ENCODE data around the gene APOL6. TPM values are rescaled to one million over a fixed set of nuclear protein-coding genes. Genes with fewer than 3 reads are reported as not detected.

Gene APOL6
- total RNA-seq (10 to 100 TPM; 39.3 TPM), total RNA-seq (90.4 to 1,394 (median 328) reads per million in 172 experiments)
- polyA plus RNA-seq (2013, experiment 1 of 2), result 37.8 TPM
- 38.9 TPM for polyA plus RNA-seq (2013, experiment 2 of 2)

- peak within 1 kb of the TSS; percentile 76 for H3K4me3 ChIP-seq (ENCODE audit: low read length)
- no peaks in the 10 kb centered on the region for H3K27me3 Mint-ChIP-seq
- H3K4me3 Mint-ChIP-seq, result peak within 1 kb of the TSS; percentile 100
- POLR2A ChIA-PET, result interaction anchor here (0.6 to 2.9 kb wide), 24 partner anchors 9 to 881 kb away, joined by 3 to 72 read pairs (median 4); partner anchors contain the start of genes APOL3, EIF3D and TOM1
- H3K27me3 ChIP-seq (ENCODE audit: control insufficient read depth in 1 of 2, insufficient read depth in 2 of 2, low read length in 2 of 2), result no peaks in the 10 kb centered on the region
- H3K9me3 Mint-ChIP-seq, result no peaks in the 10 kb centered on the region
- CTCF ChIA-PET, result interaction anchor here (1.0 to 2.0 kb wide), 3 partner anchors 12 to 418 kb away, joined by 4 to 7 read pairs (median 7); no protein-coding TSS in a partner anchor
- peaks cover 42% of the 10 kb centered on the region for H3K36me3 Mint-ChIP-seq (ENCODE audit: low read depth)
- peaks cover 0 to 4% of the 10 kb centered on the region in 2 experiments for H3K9me3 ChIP-seq (ENCODE audit: control insufficient read depth in 1 of 2, insufficient read depth in 1 of 2, low read length in 2 of 2)
- H3K27ac Mint-ChIP-seq, result peak within 1 kb of the TSS; percentile 98
- no peak for TF ChIP-seq CTCF (IDR thresholded peaks at IDR 0.05)
- peak; percentile 79 for ATAC-seq (ENCODE audit: poor library complexity)
- intact Hi-C loops (cut with DNase I, micrococcal nuclease), result loop anchor here in 1 of 2 experiments (1.0 to 5.0 kb wide), 2 partner anchors 12 to 49 kb away; no protein-coding TSS in a partner anchor
- peaks cover 47% of the 10 kb centered on the region for H3K4me1 Mint-ChIP-seq (ENCODE audit: low read depth)
- DNase-seq, result peak; percentile 24 to 92 (median 54)
- H3K4me1 ChIP-seq (ENCODE audit: insufficient read depth, low read length), result peaks cover 35% of the 10 kb centered on the region
- peaks cover 4% of the 10 kb centered on the region for H3K36me3 ChIP-seq (ENCODE audit: insufficient read depth, low read length)
- peak within 1 kb of the TSS; percentile 82 to 98 for H3K27ac ChIP-seq (ENCODE audit: low read depth in 1 of 2, low read length in 2 of 2)
Measured at GRCh38 chr22:35648066-35649025, at the start of gene APOL6. Gene APOL6 (plus strand): TSS chr22:35648446. CDS start chr22:35656426, 7,980 bp downstream.

GRCh38 chr22:35599364-35599763, 48.9 kb upstream of the APOL6 start:
- ChIA-PET POLR2A (no interaction called here), CTCF (no interaction called here)
- DNase-seq (no peak), ATAC-seq (ENCODE audit: poor library complexity) (no peak)
- H3K9me3 Mint-ChIP-seq, result no peaks in the 10 kb centered on the region
- no peak for TF ChIP-seq CTCF (IDR thresholded peaks at IDR 0.05)
- Histone ChIP-seq H3K4me1 (ENCODE audit: insufficient read depth, low read length) (no peaks in the 10 kb centered on the region), H3K4me3 (ENCODE audit: low read length) (no peak overlapping the region), H3K27ac (ENCODE audit: low read depth in 1 of 2, low read length in 2 of 2) (no peak overlapping the region), H3K9me3 (ENCODE audit: control insufficient read depth in 1 of 2, insufficient read depth in 1 of 2, low read length in 2 of 2) (no peaks in the 10 kb centered on the region), H3K27me3 (ENCODE audit: control insufficient read depth in 1 of 2, insufficient read depth in 2 of 2, low read length in 2 of 2) (no peaks in the 10 kb centered on the region), H3K36me3 (ENCODE audit: insufficient read depth, low read length) (no peaks in the 10 kb centered on the region)
- H3K4me3 Mint-ChIP-seq, result no peak overlapping the region
- no peaks in the 10 kb centered on the region for H3K27me3 Mint-ChIP-seq
- no peaks in the 10 kb centered on the region for H3K36me3 Mint-ChIP-seq (ENCODE audit: low read depth)
- intact Hi-C loops (cut with DNase I, micrococcal nuclease), result no loop called here
- no peak overlapping the region for H3K27ac Mint-ChIP-seq
- no peaks in the 10 kb centered on the region for H3K4me1 Mint-ChIP-seq (ENCODE audit: low read depth)

- DNase-seq (peak in 2 of 14 experiments; percentile 41 to 43), ATAC-seq (ENCODE audit: poor library complexity) (no peak)
- Mint-ChIP-seq H3K9me3 (no peaks in the 10 kb centered on the region), H3K36me3 (ENCODE audit: low read depth) (no peaks in the 10 kb centered on the region), H3K4me3 (no peak overlapping the region), H3K27ac (no peak overlapping the region), H3K4me1 (ENCODE audit: low read depth) (no peaks in the 10 kb centered on the region), H3K27me3 (peaks cover 7% of the 10 kb centered on the region)
- intact Hi-C loops (cut with DNase I, micrococcal nuclease), result no loop called here
- no peak overlapping the region for H3K4me3 ChIP-seq (ENCODE audit: low read length)
- no peak overlapping the region for H3K27ac ChIP-seq (ENCODE audit: low read depth in 1 of 2, low read length in 2 of 2)
- no peaks in the 10 kb centered on the region for H3K36me3 ChIP-seq (ENCODE audit: insufficient read depth, low read length)
- POLR2A ChIA-PET, result no interaction called here
- CTCF ChIA-PET, result no interaction called here
- H3K9me3 ChIP-seq (ENCODE audit: control insufficient read depth in 1 of 2, insufficient read depth in 1 of 2, low read length in 2 of 2), result no peaks in the 10 kb centered on the region
- no peaks in the 10 kb centered on the region for H3K27me3 ChIP-seq (ENCODE audit: control insufficient read depth in 1 of 2, insufficient read depth in 2 of 2, low read length in 2 of 2)
- TF ChIP-seq CTCF (IDR thresholded peaks at IDR 0.05), result no peak
- H3K4me1 ChIP-seq (ENCODE audit: insufficient read depth, low read length), result no peaks in the 10 kb centered on the region
Measured at GRCh38 chr22:35600476-35600875, 47.8 kb upstream of the APOL6 start.

Data from CD4-positive, alpha-beta T cell (primary cell).